Stimulated activated CD8-positive, alpha-beta memory T cell treated with anti-CD3 and anti-CD28 coated beads, Interleukin-7, amount 100 ng/mL, for 24 hours (primary cell): Measurements from ENCODE around the gene PARK7.
"Not testable (repeated sequence)": the region's sequence is repeated elsewhere in the genome, so short reads cannot be mapped to it uniquely, and the experiment has no call there.

Source experiments
- DNase-seq: peaks from one replicate; pipeline ENCODE4 v3.0.0-alpha.2; 2020; ENCODE audit warnings: low read depth

PARK7 gene

DNA sequence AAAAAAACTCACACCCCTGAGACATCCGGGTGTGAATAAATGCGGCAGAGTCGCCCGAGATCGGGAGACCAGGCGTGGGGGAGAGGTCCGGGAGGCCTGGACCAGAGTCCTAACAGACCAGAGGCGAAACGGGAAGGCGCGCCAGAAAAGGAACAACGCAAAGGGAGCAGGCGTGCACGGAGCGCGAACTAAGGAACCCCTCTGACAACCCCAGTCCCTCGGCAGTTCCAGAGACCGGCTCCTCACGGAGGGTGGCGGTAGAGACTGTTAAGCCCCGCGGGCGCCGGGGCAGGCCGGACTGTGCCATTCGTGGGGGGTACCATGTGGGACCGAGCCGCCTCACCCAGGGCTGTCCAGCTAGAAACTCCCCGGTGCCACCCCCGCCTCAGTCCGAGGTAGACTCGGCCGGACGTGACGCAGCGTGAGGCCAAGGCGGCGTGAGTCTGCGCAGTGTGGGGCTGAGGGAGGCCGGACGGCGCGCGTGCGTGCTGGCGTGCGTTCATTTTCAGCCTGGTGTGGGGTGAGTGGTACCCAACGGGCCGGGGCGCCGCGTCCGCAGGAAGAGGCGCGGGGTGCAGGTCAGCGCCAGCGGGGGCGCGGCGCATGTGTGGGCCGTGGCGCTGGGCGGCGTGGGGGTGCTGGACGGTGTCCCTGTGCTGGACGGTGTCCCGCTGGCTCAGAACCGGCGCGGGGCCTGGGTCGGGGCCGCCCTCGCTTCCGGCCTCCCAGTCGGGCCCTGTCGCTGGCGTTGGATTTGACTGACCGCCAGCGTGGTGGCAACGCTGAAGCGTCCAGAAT lies at the start of gene PARK7:
PARK7 (plus strand) TSS at position 496 of the 798 bp plus-strand sequence. CDS start 1,075 bp downstream, outside the sequence.
- DNase-seq, result peak; percentile 99

DNA sequence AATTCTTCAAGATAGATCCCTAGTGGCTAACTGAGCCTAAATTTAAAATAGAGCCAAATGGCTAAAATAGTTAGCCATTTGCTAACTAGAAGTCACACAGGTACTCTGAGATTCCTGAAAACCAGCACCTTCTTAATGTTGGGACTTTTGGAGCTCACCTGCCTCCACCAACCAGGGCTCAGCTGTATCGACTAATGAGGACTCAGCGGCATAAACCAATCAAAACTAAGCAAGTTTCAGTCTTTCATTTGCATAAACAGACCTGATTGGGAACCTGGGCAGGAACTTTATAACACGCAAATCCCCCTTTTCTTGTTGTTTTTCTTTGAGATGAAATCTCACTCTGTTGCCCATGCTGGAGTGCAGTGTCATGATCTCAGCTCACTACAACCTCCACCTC lies 49.4 kb upstream of the PARK7 start:
- DNase-seq, result no peak

DNA sequence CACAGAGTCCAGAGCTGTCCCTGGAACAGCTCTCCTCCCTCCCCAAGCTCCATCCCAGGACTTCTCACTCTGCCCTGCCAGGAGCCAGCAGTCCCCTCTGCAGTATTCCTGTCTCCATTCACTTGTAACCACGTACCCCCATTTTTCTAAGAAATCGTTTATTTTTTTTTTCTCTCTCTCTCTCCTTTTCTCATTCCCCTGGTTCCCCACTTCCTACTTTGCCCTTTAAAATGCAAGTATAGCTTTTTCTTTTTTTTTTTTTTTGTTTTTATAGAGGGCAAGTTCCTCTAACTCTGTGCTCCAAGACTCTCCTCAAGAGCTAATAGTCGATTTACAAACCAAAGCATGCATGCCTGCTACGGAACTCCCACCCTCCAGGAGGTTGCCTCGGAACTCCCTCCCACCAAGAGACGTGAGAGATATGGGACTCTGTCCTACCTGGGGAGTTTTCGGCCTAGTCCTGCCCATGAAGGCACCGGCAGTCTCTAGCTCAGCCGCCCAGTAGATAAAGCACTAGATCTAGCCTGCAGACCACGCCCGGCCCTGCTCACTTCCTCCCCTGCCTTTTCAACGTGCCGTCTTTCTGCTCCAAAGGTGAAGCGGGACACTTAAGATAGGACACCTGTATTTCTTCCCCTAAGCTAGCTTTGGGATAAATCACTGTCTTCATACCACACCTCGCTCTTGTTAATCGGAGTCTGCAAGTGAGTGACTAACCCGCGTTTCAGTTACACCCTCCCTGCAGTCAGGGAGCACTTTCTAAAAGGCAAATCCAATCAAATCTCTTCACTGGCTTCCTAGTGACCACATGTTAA lies 48.6 kb upstream of the PARK7 start:
- DNase-seq, result no peak

DNA sequence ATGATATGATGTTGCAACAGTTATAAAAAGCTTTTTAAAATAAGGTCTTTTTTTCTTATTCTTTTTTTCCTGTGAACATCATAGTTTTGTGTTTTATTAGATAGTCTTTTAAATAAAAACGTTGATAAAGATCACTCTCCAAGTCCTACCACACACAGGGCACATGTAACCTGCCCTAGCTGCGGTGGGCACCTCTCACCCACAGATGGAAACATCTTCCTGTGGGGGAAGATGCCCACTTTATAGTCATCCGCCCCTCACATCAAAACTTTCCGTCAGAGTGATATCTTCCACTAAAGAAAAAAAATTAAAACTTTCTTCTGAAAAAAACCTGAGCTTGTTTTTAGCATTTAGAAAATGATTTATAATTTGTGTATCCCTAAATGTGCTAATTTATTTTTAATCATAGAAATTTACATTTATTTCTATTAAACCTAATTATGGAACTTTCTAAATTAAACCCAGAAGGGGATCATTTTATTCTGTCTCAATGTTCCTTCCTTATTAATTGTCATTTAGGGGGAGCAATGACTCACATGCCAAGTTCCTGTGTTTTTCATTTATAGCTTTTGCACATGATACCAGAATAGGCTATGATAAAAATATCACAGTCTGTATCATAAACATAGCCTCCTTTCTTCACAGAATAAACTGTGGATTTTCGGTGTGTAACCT lies 45.5 kb upstream of the PARK7 start:
- peak; percentile 32 for DNase-seq

DNA sequence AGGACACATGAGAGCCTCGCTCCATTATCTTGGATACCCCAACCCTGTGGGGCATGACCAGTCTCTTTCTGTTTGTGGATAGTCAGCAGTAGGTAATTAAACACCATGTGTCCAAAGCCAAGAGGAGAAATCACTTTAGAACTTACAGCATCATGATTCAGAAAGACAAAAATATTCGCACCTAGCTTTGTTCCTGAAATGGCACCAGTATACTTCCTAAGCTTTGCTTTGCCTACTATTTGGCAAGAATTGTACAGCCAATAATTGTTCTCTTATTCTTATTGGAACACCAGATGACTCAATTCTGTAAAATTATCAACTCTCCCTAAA lies 45.0 kb upstream of the PARK7 start:
- no peak for DNase-seq

DNA sequence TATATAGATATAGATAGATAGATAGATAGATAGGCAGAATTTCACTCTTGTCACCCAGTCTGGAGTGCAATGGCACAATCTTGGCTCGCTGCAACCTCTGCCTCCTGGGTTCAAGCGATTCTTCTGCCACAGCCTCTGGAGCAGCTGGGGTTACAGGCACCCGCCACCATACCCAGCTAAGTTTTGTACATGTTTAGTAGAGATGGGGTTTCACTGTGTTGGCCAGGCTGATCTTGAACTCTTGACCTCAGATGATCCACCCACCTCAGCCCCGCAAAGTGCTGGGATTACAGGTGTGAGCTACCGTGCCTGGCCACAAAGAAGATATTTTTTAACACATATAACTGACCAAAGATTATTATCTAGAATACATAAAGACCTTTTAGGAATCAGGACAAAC lies 43.5 kb upstream of the PARK7 start:
- not testable (repeated sequence) for DNase-seq

DNA sequence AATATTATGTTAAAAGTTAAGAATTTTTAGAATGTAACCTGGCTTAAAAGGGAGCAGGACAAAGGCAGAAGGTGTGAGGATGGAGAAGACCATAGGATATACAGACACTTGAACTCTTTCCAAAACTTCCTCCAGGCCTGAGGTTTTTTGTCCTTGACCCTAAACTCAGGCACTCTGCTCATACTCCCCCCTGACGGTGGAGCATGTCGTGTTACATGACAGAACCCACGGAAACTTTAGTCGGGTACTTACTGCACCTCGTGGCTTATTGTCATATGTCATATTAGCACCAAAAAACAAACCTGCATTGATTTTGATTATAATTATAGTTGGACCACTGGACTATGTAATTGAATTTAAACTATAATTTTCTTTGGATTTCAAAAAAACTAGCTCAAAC lies 41.6 kb upstream of the PARK7 start:
- DNase-seq, result no peak

DNA sequence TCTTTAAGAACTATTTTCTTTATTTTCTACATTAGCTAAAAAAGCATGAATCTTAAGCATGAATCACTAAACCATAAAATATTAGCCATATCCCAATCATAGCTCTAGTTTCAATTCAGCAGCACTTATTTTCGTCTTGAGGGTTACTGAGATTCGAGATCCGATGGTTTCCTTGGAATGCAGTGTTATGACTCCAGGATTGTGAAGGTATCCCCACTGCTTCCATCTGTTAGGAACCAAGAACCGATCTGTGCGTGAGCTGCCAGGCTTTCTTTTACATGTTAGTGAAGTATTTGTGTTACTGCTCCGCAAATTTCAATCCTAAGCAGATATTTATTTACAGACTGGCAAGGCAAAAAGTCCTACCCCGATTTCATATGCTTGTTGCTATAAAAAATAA lies 39.7 kb upstream of the PARK7 start:
- no peak for DNase-seq

DNA sequence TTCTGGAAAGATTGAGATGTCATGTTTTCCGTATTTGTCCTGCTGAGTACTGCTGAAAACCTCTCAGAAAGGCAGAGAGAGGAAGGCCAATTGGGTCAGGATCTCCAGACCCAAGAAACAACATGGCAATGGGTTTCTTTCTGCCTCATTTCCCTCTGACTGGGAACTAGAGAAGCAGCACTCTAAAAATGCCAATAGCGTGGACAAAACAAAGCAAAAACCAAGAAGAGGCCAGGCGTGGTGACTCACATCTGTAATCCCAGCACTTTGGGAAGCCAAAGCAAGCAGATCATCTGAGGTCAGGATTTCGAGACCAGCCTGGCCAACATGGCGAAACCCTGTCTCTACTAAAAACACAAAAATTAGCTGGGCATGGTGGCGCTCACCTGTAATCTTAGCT lies 39.2 kb upstream of the PARK7 start:
- no peak for DNase-seq

DNA sequence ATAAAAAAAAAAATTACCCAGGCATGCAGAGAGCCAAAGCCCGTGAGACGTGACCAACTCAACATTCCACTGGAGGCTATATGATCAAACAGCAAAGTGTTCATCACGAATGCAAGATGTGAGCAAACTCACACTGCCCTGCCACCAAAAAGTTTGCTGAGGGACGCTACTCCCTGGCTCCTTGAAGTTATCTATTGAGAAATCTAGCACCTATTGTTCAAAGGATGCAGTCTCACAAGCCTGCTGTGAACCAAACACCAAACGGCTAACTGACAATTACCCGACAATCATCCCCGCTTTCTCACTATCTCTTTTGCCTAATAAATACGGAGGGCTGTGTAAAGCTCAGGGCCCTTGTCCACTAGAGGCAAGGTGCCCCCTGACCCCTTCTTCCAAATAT lies 34.5 kb upstream of the PARK7 start:
- DNase-seq, result not testable (repeated sequence)

DNA sequence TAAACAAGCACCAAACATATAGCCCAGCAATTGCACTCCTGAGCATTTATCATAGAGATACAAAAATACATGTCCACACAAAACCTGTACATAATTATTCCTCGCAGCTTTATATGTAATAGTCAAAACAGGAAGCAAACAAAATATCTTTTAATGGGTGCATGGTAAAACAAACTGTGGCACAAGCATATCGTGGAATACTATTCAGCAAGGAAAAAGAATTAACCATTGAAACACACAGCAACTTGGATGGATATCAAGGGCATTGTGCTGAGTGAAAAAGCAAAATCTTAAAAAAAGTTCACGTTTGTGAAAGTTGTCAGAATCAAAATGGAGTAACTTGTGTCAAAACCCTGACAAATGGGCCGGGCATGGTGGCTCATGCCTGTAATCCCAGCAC lies 33.3 kb upstream of the PARK7 start:
- DNase-seq, result no peak

DNA sequence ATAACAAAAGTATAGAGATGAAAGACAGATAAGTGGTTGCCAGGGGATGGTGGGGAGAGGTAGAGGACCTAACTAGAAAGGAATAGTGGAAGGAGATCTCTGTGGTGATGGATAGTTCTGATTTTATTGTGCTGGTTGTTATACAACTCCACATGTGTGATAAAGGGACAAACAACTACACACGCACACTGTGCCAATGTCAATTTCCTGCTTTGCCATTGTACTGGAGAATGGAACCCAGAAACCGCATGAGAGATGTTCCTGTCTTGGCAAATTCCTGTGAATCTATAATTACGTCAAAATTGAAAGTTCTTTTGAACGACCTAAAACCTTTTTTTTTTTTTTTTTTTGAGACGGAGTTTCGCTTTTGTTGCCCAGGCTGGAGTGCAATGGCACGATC lies 31.9 kb upstream of the PARK7 start:
- no peak for DNase-seq

DNA sequence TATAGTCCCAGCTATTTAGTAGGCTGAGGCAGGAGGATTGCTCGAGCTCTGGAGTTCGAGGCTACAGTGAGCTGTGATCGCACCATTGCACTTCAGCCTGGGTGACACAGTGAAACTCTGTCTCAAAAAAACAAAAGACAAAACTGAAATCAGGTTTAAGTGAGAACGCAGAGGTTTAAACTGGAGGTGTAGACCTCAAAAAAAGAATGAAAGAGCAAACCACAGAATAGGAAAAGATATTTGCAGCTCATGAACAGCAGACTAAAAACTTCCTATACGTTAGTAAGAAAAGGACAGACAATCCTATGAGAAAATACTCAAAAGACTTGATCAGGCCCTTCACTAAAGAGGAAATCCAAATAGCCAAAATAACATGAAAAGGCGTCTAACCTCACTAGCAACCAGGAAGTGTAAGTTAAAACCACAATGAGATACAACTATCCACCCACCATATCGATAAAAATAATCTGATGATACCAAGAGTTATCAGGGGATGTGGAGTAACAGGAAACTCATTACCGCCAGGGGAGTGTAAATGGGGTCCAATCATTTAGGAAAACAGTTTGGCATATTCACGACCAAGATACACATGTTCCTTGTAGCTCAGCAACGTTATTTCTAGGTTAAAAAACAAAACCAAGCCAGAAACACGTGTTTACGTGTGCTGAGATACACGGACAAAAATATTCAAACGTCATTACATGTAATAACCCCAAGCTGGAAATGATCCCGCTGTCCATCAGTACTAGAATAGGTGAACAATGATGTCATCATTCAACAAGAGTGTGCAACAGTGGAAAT lies 30.7 kb upstream of the PARK7 start:
- no peak for DNase-seq

DNA sequence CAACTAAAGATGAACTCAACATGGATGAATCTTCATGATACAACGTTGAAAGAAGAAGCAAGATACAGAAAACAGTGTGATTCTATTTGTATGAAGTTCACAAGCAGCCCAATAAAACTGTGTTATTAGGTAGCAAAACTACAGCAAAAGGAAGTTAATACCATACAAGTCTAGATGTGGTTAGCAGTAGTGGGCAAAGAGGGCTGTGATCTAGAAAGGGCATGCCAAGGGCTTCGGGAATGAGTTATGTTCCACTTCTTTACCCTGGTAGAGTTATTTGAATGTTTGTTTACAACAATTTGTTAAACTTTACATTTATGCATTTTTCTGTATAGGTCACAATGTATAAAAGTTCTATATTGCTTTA lies 30.1 kb upstream of the PARK7 start:
- no peak for DNase-seq

DNA sequence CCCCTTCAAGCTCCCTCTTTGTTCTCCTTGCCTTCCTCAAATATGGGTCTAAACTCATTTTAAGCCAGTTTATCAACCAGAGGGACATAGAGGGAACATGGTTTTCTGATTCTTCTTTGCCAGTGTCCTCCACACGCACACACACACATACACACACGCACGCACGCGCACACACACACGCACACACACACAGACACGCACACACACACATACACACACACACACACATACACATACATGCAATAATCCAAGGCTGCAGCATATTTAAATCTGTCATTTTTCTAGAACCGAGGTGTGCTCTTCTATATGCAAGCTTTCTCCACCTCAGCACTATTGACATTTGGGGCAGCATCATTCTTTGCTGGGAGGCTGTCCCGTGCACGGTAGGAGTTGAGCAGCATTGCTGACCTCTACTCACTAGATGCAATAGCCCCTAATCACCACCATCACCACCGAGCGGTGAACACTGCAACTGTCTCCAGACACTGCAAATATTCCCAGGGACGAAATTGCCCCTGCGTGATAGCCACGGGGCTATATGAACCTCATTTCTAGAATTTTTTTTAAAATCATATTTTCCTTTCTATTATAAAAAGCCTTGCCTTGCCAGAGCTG lies 28.9 kb upstream of the PARK7 start:
- no peak for DNase-seq

DNA sequence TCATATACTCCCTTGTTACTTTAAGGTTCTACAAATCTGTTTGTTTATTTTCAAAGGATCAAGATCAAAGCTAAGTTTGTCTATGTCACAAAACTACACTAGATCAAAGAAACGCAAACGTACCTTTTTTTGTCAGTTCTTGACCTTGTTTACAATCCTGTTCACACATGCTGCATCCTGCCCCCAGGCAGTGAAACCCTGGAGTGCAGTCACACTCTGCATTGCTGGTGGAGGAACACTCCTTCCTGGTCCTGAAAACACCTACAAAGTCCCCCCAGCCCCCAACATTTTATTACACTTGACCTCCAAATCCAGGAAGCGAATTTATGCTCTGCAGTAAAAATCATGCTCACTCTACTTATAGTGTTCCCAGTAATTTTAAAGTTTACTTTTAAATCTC lies 23.4 kb upstream of the PARK7 start:
- DNase-seq, result no peak

DNA sequence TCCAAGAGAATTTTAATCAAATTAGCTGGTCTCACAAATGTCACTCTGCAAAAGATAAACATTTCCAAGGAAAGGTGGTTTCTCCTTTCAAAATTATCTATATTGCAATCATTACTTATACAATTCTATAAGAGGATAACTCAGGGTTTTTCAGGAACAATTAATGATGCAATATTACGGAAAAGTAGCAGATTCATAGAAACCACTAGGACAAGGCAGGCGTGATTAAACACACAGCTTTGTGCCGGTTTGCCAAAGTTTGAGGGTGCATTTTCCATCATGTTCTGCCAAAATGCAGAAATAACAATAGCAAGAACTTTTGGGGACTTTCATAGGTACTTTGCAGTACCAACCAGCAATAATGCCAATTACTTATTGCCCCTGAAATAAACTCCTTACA lies 21.5 kb upstream of the PARK7 start:
- DNase-seq, result no peak

DNA sequence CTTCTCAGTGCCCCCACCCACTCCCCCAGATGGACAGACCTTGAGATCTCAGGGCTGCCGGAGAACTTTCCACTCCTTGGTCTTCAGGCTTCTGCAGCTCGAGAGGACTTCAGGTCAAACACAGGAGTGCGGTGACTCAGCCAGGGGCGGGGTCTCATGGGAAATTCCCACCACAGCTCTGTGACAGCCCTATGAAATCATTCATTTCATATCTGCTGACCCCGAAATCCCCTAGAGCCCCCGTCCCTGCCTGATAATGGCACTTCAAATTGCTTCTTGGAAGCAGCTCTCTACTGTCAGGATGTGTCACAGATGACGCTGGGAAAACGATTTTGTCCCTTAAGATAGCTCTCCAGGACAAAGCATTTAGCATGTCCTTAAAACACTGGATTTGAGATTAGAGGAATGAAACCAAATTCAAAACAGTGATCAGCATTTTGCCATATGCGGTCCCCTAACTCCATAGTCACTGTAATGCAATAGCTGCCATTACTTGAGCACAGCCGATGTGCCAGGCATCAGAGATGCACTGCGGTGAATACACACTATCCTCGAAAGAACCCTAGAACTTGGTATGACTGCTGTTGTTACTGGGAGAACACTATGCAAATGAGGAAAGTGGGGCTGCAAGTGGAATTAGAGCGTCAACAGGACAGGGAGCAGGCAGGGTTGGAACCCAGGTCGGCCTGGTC lies 20.6 kb upstream of the PARK7 start, which contains the start of gene TNFRSF9:
TNFRSF9 (minus strand) TSS at position 95 of the 692 bp plus-strand sequence. CDS start 845 bp downstream, outside the sequence.
- peak; percentile 75 for DNase-seq

DNA sequence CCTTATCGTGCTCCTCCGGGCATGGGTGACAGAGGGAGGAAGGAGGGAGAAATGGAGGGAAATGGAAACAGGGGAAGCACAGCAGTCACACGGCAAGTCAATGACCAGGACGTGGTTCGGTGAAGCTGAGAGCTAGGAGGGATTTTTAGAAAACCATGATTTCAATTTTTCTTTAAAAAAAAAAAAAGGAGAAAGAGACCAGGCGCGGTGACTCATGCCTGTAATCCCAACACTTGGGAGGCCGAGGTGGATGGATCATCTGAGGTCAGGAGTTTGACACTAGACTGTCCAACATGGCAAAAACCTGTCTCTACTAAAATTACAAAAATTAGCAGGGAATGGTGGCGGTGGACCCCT lies 20.1 kb upstream of the PARK7 start:
- no peak for DNase-seq

DNA sequence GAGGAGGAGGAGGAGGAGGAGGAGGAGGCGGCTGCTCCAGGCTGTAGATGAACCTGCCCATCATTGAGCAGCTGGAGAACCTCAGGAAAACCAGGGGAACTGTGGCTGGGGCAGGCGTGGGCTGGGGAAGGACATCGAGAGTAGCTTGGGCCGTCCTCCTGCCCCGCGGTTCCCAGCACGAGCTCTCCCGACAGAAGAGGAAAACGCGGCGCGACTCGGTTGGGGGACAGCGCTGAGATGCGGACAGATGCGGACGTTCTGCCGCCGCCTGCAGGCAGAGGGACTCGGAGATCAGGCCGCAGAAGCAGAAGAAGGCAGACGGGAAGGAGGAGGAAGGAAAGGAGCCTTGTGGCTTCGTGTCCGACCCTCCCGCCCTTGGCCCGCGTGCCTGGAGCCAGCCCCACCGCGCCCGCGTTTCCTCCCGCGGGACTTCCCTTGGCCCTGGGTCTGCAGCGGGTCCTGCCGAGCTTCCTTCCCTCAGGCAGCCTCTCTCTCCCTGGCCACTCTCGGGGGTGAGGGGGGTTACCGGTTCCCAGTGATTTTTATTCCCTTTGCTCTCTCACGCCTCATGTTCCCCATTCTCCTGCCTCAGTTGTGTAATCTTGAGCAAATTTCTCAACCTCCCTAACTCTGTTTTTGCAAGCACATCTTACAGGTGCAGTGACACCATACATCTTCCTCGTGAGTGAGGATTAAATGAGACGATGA lies 19.1 kb upstream of the PARK7 start:
- DNase-seq, result no peak
